Lower leg skin (tissue), 3 donors: ENCODE data around the gene SPC24.
"Not testable (repeated sequence)": the region's sequence is repeated elsewhere in the genome, so short reads cannot be mapped to it uniquely, and the experiment has no call there.

ENCODE experiments used
- POLR2A ChIP-seq, 2 donors: fragments of 450-650 bp; IDR thresholded peaks; one replicate each; pipeline ENCODE4 v1.6.1; 2016 to 2017; ENCODE audit warnings: antibody characterized with exemption in 2 of 2, mild to moderate bottlenecking in 1 of 2, moderate library complexity in 1 of 2
- TF ChIP-seq, protein P1 (sequence below), 3 donors: fragments of 450-650 bp; IDR thresholded peaks; one replicate each; pipeline ENCODE4 v1.5.1; 2016; ENCODE audit warnings: antibody characterized with exemption in 3 of 3, mild to moderate bottlenecking in 3 of 3, moderate library complexity in 2 of 3

DNA sequence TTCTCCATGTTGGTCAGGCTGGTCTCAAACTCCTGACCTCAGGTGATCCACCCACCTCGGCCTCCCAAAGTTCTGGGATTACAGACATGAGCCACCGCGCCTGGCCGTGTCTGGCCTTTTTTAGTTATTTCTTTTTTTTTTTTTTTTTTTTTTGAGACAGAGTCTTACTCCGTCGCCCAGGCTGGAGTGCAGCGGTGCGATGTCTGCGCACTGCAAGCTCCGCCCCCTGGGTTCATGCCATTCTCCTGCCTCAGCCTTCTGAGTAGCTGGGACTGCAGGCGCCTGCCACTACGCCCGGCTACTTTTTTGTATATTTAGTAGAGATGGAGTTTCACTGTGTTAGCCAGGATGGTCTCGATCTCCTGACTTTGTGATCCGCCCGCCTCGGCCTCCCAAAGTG, 33.6 kb downstream of the SPC24 start:
- TF ChIP-seq, protein P1, sequence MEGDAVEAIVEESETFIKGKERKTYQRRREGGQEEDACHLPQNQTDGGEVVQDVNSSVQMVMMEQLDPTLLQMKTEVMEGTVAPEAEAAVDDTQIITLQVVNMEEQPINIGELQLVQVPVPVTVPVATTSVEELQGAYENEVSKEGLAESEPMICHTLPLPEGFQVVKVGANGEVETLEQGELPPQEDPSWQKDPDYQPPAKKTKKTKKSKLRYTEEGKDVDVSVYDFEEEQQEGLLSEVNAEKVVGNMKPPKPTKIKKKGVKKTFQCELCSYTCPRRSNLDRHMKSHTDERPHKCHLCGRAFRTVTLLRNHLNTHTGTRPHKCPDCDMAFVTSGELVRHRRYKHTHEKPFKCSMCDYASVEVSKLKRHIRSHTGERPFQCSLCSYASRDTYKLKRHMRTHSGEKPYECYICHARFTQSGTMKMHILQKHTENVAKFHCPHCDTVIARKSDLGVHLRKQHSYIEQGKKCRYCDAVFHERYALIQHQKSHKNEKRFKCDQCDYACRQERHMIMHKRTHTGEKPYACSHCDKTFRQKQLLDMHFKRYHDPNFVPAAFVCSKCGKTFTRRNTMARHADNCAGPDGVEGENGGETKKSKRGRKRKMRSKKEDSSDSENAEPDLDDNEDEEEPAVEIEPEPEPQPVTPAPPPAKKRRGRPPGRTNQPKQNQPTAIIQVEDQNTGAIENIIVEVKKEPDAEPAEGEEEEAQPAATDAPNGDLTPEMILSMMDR (IDR thresholded peaks at IDR 0.05), result not testable (repeated sequence)
- not testable (repeated sequence) for TF ChIP-seq POLR2A (IDR thresholded peaks at IDR 0.05)
